Measurements from ENCODE around the gene SNX27. TPM values are rescaled to one million over a fixed set of nuclear protein-coding genes. Genes with fewer than 3 reads are reported as not detected.

Gene SNX27
- total and polyA plus RNA-seq, 3 donors from 2014 or later, result 24.7 to 44.4 (median 42.8) TPM

- 31 to 45% methylated on average over 15 of the region's 15 CpGs for WGBS, 2 donors
- intact Hi-C loops (cut with DNase I; ENCODE audit: low total_unique reads), result no loop called here
- Histone ChIP-seq H3K27me3 (no peaks in the 10 kb centered on the region), H3K27ac (no peak overlapping the region), H3K9me3 (no peaks in the 10 kb centered on the region), H3K4me3 (no peak overlapping the region), H3K4me1 (no peaks in the 10 kb centered on the region), H3K36me3 (ENCODE audit: low read depth, missing control alignments) (no peaks in the 10 kb centered on the region)
- TF ChIP-seq POLR2A (IDR thresholded peaks at IDR 0.05), result no peak
- no peak for TF ChIP-seq CTCF (IDR thresholded peaks at IDR 0.05)
- DNase-seq, result peak; percentile 74
Measured at GRCh38 chr1:151710187-151710840, 98.5 kb downstream of the SNX27 start.

- H3K27ac ChIP-seq, result no peak overlapping the region
- H3K4me3 ChIP-seq, result no peak overlapping the region
- DNase-seq, result no peak
- H3K4me1 ChIP-seq, result no peaks in the 10 kb centered on the region
- H3K9me3 ChIP-seq, result no peaks in the 10 kb centered on the region
- TF ChIP-seq CTCF (IDR thresholded peaks at IDR 0.05), result no peak
- no peak for TF ChIP-seq POLR2A (IDR thresholded peaks at IDR 0.05)
- no peaks in the 10 kb centered on the region for H3K36me3 ChIP-seq (ENCODE audit: low read depth, missing control alignments)
- intact Hi-C loops (cut with DNase I; ENCODE audit: low total_unique reads), result no loop called here
- WGBS, 2 donors, result 61 to 65% methylated on average over 10 to 21 of the region's 21 CpGs
- H3K27me3 ChIP-seq, result no peaks in the 10 kb centered on the region
Measured at GRCh38 chr1:151711044-151711800, 99.4 kb downstream of the SNX27 start.

- 60 to 72% methylated on average over 7 to 10 of the region's 10 CpGs for WGBS, 2 donors
- H3K27ac ChIP-seq, result no peak overlapping the region
- TF ChIP-seq CTCF (IDR thresholded peaks at IDR 0.05) (no peak), POLR2A (IDR thresholded peaks at IDR 0.05) (no peak)
- no peaks in the 10 kb centered on the region for H3K27me3 ChIP-seq
- H3K9me3 ChIP-seq, result no peaks in the 10 kb centered on the region
- no peaks in the 10 kb centered on the region for H3K36me3 ChIP-seq (ENCODE audit: low read depth, missing control alignments)
- no peak overlapping the region for H3K4me3 ChIP-seq
- peaks cover 1% of the 10 kb centered on the region for H3K4me1 ChIP-seq
- intact Hi-C loops (cut with DNase I; ENCODE audit: low total_unique reads), result no loop called here
- no peak for DNase-seq
Measured at GRCh38 chr1:151711951-151712350, 100.1 kb downstream of the SNX27 start.

- intact Hi-C loops (cut with DNase I; ENCODE audit: low total_unique reads), result no loop called here
- WGBS, 2 donors, result 83 to 90% methylated on average over 2 of the region's 2 CpGs
- Histone ChIP-seq H3K36me3 (ENCODE audit: low read depth, missing control alignments) (no peaks in the 10 kb centered on the region), H3K27me3 (no peaks in the 10 kb centered on the region), H3K4me3 (no peak overlapping the region), H3K4me1 (peaks cover 11% of the 10 kb centered on the region), H3K9me3 (no peaks in the 10 kb centered on the region), H3K27ac (no peak overlapping the region)
- no peak for DNase-seq
- TF ChIP-seq POLR2A (IDR thresholded peaks at IDR 0.05), result no peak
- TF ChIP-seq CTCF (IDR thresholded peaks at IDR 0.05), result no peak
Measured at GRCh38 chr1:151713044-151713443, 101.2 kb downstream of the SNX27 start.

Data from testis (tissue), 3 donors.